HEK293 (cell line): ENCODE results near the gene TNFAIP2.
A peak's percentile ranks its signal among the peaks of the same experiment; 100 is the strongest.

Experiments
- BCL11B ChIP-seq: fragments of 450-650 bp; formaldehyde crosslinking; IDR thresholded peaks from 2 replicates; pipeline ENCODE4 v1.5.1; 2016; ENCODE audit warnings: low read depth, missing biosample characterization, missing genetic modification characterization
- EGR2 ChIP-seq: fragments of 450-650 bp; formaldehyde crosslinking; IDR thresholded peaks from 2 replicates; pipeline ENCODE4 v1.5.1; 2016; ENCODE audit warnings: low read depth, missing biosample characterization, missing genetic modification characterization
- GFI1B ChIP-seq: fragments of 450-650 bp; formaldehyde crosslinking; IDR thresholded peaks from 2 replicates; pipeline ENCODE4 v1.5.1; 2016; ENCODE audit warnings: missing biosample characterization, missing genetic modification characterization
- GLIS2 ChIP-seq: fragments of 450-650 bp; formaldehyde crosslinking; IDR thresholded peaks from 2 replicates; pipeline ENCODE4 v1.5.1; 2016; ENCODE audit warnings: missing biosample characterization, missing genetic modification characterization
- KLF9 ChIP-seq: fragments of 450-650 bp; formaldehyde crosslinking; IDR thresholded peaks from 2 replicates; pipeline ENCODE4 v1.5.1; 2016; ENCODE audit warnings: missing biosample characterization, missing genetic modification characterization, low read depth
- MYNN ChIP-seq: fragments of 450-650 bp; formaldehyde crosslinking; IDR thresholded peaks from 2 replicates; pipeline ENCODE4 v1.5.1; 2016; ENCODE audit warnings: missing biosample characterization, missing genetic modification characterization, borderline replicate concordance
- SCRT1 ChIP-seq: fragments of 450-650 bp; formaldehyde crosslinking; IDR thresholded peaks from 2 replicates; pipeline ENCODE4 v1.5.1; 2016; ENCODE audit warnings: missing biosample characterization, missing genetic modification characterization, borderline replicate concordance
- SCRT2 ChIP-seq: fragments of 450-650 bp; formaldehyde crosslinking; IDR thresholded peaks from 2 replicates; pipeline ENCODE4 v1.5.1; 2016; ENCODE audit warnings: missing biosample characterization, missing genetic modification characterization
- SETDB1 ChIP-seq: IDR thresholded peaks from one replicate; pipeline ENCODE4 v1.6.1; 2017; ENCODE audit warnings: mild to moderate bottlenecking, low read length, moderate library complexity, mixed read lengths; ENCODE audit not compliant: insufficient read length
- SP2 ChIP-seq: fragments of 450-650 bp; formaldehyde crosslinking; IDR thresholded peaks from 2 replicates; pipeline ENCODE4 v1.5.1; 2016; ENCODE audit warnings: missing biosample characterization, missing genetic modification characterization
- SP3 ChIP-seq: fragments of 450-650 bp; formaldehyde crosslinking; IDR thresholded peaks from 2 replicates; pipeline ENCODE4 v1.5.1; 2016; ENCODE audit warnings: missing biosample characterization, missing genetic modification characterization
- TCF7L2 ChIP-seq: IDR thresholded peaks from 2 replicates; pipeline ENCODE4 v1.6.1; 2011; ENCODE audit warnings: low read depth, mild to moderate bottlenecking, inconsistent platforms, low read length, moderate library complexity, borderline replicate concordance
- ZIC2 ChIP-seq: fragments of 450-650 bp; formaldehyde crosslinking; IDR thresholded peaks from 2 replicates; pipeline ENCODE4 v1.5.1; 2016; ENCODE audit warnings: missing biosample characterization, missing genetic modification characterization
- ZNF10 ChIP-seq: fragments of 450-650 bp; formaldehyde crosslinking; IDR thresholded peaks from 2 replicates; pipeline ENCODE4 v1.5.1; 2017; ENCODE audit warnings: missing biosample characterization, missing genetic modification characterization
- ZNF112 ChIP-seq: fragments of 450-650 bp; formaldehyde crosslinking; IDR thresholded peaks from 2 replicates; pipeline ENCODE4 v1.5.0; 2017; ENCODE audit warnings: missing biosample characterization, missing genetic modification characterization
- ZNF133 ChIP-seq: fragments of 450-650 bp; formaldehyde crosslinking; IDR thresholded peaks from 2 replicates; pipeline ENCODE4 v1.5.1; 2016; ENCODE audit warnings: missing biosample characterization, missing genetic modification characterization
- ZNF335 ChIP-seq: fragments of 450-650 bp; formaldehyde crosslinking; conservative IDR thresholded peaks from 2 replicates; pipeline ENCODE4 v1.5.1; 2016; ENCODE audit warnings: missing biosample characterization, missing genetic modification characterization
- ZNF366 ChIP-seq: fragments of 450-650 bp; formaldehyde crosslinking; conservative IDR thresholded peaks from 2 replicates; pipeline ENCODE4 v1.5.1; 2016; ENCODE audit warnings: missing biosample characterization, missing genetic modification characterization
- ZNF514 ChIP-seq: fragments of 450-650 bp; formaldehyde crosslinking; IDR thresholded peaks from 2 replicates; pipeline ENCODE4 v1.5.1; 2016; ENCODE audit warnings: missing biosample characterization, missing genetic modification characterization
- ZNF548 ChIP-seq: fragments of 450-650 bp; formaldehyde crosslinking; IDR thresholded peaks from 2 replicates; pipeline ENCODE4 v1.5.1; 2016; ENCODE audit warnings: missing biosample characterization, missing genetic modification characterization
- ZNF561 ChIP-seq: fragments of 450-650 bp; IDR thresholded peaks from 2 replicates; pipeline ENCODE4 v1.5.1; 2018; ENCODE audit warnings: missing biosample characterization, missing genetic modification characterization, borderline replicate concordance
- ZNF571 ChIP-seq: fragments of 450-650 bp; formaldehyde crosslinking; IDR thresholded peaks from 2 replicates; pipeline ENCODE4 v1.5.0; 2017; ENCODE audit warnings: missing biosample characterization, missing genetic modification characterization
- ZNF677 ChIP-seq: fragments of 450-650 bp; IDR thresholded peaks from 2 replicates; pipeline ENCODE4 v1.5.0; 2018; ENCODE audit warnings: missing biosample characterization, mild to moderate bottlenecking, missing genetic modification characterization, moderate library complexity
- ZNF785 ChIP-seq: fragments of 450-650 bp; formaldehyde crosslinking; IDR thresholded peaks from 2 replicates; pipeline ENCODE4 v1.5.1; 2016; ENCODE audit warnings: missing biosample characterization, missing genetic modification characterization
- TF ChIP-seq, protein P1 (sequence below): fragments of 450-650 bp; formaldehyde crosslinking; IDR thresholded peaks from 2 replicates; pipeline ENCODE4 v1.5.1; 2016; ENCODE audit warnings: missing biosample characterization, missing genetic modification characterization
- TF ChIP-seq, protein P2 (sequence below): fragments of 450-650 bp; formaldehyde crosslinking; IDR thresholded peaks from 2 replicates; pipeline ENCODE4 v1.5.1; 2017; ENCODE audit warnings: missing biosample characterization, missing genetic modification characterization
- TF ChIP-seq, protein P3 (sequence below): fragments of 450-650 bp; formaldehyde crosslinking; IDR thresholded peaks from 2 replicates; pipeline ENCODE4 v1.5.1; 2017; ENCODE audit warnings: missing biosample characterization, missing genetic modification characterization
- TF ChIP-seq, protein P4 (sequence below): fragments of 450-650 bp; formaldehyde crosslinking; IDR thresholded peaks from 2 replicates; pipeline ENCODE4 v1.5.1; 2016; ENCODE audit warnings: missing biosample characterization, missing genetic modification characterization
- TF ChIP-seq, protein P5 (sequence below): sonication (generic); formaldehyde crosslinking; IDR thresholded peaks from 2 replicates; pipeline ENCODE4 v1.8.1; 2022; ENCODE audit warnings: mild to moderate bottlenecking, moderate library complexity, missing genetic modification reagents
- TF ChIP-seq, protein P6 (sequence below): fragments of 450-650 bp; formaldehyde crosslinking; IDR thresholded peaks from 2 replicates; pipeline ENCODE4 v1.5.1; 2016; ENCODE audit warnings: missing biosample characterization, missing genetic modification characterization

Gene TNFAIP2

DNA sequence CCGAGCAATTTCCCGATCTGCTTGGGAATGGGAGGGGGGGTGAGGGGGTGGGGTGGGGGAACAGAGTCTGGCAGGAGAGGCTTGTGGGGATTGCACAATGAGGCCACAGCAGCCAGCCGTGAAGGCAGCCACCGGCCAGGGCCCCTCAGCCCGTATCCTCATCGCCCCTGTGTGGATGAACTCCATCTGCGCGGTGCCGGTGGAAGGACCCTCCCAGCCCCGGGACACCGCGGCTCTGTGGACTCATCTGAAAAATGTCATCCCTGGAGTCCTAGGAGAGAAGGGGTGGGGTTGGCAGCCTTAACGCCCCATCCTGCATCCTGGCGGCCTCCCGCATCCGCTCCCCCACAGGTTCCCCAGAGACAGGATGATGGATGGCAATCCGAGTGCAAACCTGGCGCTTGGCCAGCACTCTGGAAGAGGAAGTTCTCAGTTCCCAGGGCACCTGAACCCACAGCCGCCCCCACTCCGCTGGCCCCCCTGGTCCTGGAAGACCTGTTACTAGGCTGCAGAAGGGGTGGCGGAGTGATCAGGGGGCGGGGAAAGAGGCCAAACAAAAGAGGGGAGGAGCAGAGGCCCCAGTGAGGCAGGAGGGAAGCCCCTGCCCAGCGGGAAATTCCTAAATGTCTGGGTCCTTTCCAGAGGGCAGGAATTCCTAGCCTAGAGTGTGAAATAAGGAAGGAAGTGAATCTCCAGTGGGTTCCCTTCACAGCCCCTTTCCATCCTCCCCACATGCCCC, 1.2 kb upstream of the TNFAIP2 start (continued):
- TF ChIP-seq ZNF112 (tag by site-specific recombination) (no peak), ZNF785 (tag by site-specific recombination) (no peak), GLIS2 (tag by site-specific recombination) (peak; percentile 85), ZNF10 (tag by site-specific recombination) (0 out of 2 replicates have a peak, but pooled peaks have one; percentile 44), ZNF514 (tag by site-specific recombination) (no peak), EGR2 (tag by site-specific recombination) (peak; percentile 77), ZNF548 (tag by site-specific recombination) (no peak), SP3 (peak; percentile 36; the same call in 1 of the 2 replicates), TCF7L2 (no peak), ZNF571 (tag by site-specific recombination) (no peak), ZNF677 (tag by site-specific recombination) (no peak), MYNN (tag by site-specific recombination) (no peak), ZNF366 (tag by site-specific recombination) (peak; percentile 52), SP2 (peak; percentile 64), ZNF335 (tag by site-specific recombination) (peak; percentile 86), SETDB1 (no peak), KLF9 (tag by site-specific recombination) (peak; percentile 47; the same call in 1 of the 2 replicates), GFI1B (tag by site-specific recombination) (no peak), ZNF133 (tag by site-specific recombination) (no peak), SCRT1 (tag by site-specific recombination) (peak; percentile 70; the same call in 1 of the 2 replicates), BCL11B (tag by site-specific recombination) (peak; percentile 63; the same call in 1 of the 2 replicates), SCRT2 (tag by site-specific recombination) (peak; percentile 98), ZIC2 (tag by site-specific recombination) (peak; percentile 76), ZNF561 (tag by site-specific recombination) (peak; percentile 69; the same call in 1 of the 2 replicates)
- TF ChIP-seq, protein P1, sequence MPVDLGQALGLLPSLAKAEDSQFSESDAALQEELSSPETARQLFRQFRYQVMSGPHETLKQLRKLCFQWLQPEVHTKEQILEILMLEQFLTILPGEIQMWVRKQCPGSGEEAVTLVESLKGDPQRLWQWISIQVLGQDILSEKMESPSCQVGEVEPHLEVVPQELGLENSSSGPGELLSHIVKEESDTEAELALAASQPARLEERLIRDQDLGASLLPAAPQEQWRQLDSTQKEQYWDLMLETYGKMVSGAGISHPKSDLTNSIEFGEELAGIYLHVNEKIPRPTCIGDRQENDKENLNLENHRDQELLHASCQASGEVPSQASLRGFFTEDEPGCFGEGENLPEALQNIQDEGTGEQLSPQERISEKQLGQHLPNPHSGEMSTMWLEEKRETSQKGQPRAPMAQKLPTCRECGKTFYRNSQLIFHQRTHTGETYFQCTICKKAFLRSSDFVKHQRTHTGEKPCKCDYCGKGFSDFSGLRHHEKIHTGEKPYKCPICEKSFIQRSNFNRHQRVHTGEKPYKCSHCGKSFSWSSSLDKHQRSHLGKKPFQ (tag by site-specific recombination), result no peak
- TF ChIP-seq, protein P2, sequence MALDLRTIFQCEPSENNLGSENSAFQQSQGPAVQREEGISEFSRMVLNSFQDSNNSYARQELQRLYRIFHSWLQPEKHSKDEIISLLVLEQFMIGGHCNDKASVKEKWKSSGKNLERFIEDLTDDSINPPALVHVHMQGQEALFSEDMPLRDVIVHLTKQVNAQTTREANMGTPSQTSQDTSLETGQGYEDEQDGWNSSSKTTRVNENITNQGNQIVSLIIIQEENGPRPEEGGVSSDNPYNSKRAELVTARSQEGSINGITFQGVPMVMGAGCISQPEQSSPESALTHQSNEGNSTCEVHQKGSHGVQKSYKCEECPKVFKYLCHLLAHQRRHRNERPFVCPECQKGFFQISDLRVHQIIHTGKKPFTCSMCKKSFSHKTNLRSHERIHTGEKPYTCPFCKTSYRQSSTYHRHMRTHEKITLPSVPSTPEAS (tag by site-specific recombination), result no peak
- TF ChIP-seq, protein P3, sequence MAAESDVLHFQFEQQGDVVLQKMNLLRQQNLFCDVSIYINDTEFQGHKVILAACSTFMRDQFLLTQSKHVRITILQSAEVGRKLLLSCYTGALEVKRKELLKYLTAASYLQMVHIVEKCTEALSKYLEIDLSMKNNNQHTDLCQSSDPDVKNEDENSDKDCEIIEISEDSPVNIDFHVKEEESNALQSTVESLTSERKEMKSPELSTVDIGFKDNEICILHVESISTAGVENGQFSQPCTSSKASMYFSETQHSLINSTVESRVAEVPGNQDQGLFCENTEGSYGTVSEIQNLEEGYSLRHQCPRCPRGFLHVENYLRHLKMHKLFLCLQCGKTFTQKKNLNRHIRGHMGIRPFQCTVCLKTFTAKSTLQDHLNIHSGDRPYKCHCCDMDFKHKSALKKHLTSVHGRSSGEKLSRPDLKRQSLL, result 0 out of 2 replicates have a peak, but pooled peaks have one; percentile 4
- TF ChIP-seq, protein P4, sequence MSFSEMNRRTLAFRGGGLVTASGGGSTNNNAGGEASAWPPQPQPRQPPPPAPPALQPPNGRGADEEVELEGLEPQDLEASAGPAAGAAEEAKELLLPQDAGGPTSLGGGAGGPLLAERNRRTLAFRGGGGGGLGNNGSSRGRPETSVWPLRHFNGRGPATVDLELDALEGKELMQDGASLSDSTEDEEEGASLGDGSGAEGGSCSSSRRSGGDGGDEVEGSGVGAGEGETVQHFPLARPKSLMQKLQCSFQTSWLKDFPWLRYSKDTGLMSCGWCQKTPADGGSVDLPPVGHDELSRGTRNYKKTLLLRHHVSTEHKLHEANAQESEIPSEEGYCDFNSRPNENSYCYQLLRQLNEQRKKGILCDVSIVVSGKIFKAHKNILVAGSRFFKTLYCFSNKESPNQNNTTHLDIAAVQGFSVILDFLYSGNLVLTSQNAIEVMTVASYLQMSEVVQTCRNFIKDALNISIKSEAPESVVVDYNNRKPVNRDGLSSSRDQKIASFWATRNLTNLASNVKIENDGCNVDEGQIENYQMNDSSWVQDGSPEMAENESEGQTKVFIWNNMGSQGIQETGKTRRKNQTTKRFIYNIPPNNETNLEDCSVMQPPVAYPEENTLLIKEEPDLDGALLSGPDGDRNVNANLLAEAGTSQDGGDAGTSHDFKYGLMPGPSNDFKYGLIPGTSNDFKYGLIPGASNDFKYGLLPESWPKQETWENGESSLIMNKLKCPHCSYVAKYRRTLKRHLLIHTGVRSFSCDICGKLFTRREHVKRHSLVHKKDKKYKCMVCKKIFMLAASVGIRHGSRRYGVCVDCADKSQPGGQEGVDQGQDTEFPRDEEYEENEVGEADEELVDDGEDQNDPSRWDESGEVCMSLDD (tag by site-specific recombination), result 0 out of 2 replicates have a peak, but pooled peaks have one; percentile 44
- TF ChIP-seq, protein P5, sequence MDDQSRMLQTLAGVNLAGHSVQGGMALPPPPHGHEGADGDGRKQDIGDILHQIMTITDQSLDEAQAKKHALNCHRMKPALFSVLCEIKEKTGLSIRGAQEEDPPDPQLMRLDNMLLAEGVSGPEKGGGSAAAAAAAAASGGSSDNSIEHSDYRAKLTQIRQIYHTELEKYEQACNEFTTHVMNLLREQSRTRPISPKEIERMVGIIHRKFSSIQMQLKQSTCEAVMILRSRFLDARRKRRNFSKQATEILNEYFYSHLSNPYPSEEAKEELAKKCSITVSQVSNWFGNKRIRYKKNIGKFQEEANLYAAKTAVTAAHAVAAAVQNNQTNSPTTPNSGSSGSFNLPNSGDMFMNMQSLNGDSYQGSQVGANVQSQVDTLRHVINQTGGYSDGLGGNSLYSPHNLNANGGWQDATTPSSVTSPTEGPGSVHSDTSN, result 0 out of 2 replicates have a peak, but pooled peaks have one; percentile 50
- TF ChIP-seq, protein P6, sequence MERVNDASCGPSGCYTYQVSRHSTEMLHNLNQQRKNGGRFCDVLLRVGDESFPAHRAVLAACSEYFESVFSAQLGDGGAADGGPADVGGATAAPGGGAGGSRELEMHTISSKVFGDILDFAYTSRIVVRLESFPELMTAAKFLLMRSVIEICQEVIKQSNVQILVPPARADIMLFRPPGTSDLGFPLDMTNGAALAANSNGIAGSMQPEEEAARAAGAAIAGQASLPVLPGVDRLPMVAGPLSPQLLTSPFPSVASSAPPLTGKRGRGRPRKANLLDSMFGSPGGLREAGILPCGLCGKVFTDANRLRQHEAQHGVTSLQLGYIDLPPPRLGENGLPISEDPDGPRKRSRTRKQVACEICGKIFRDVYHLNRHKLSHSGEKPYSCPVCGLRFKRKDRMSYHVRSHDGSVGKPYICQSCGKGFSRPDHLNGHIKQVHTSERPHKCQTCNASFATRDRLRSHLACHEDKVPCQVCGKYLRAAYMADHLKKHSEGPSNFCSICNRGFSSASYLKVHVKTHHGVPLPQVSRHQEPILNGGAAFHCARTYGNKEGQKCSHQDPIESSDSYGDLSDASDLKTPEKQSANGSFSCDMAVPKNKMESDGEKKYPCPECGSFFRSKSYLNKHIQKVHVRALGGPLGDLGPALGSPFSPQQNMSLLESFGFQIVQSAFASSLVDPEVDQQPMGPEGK, result peak; percentile 96
